Astrocyte (in vitro differentiated cells and primary cell): ENCODE measurements around the gene CCDC38. TPM values are rescaled to one million over a fixed set of nuclear protein-coding genes. Genes with fewer than 3 reads are reported as not detected.

Experiments used
- DNase-seq: peaks from one replicate; pipeline ENCODE4 v3.0.0-alpha.2; 2010; ENCODE audit warnings: low read depth
- FAIRE-seq: peaks from 2 replicates; lab custom pipeline; 2011; peaks lifted over from hg19 to GRCh38; lab: Jason Lieb, UNC
- H2AFZ ChIP-seq: 2 replicates; pipeline ENCODE4 v1.6.0; 2012; ENCODE audit warnings: low read depth, low read length, inconsistent platforms
- H3K27ac ChIP-seq: 2 replicates; pipeline ENCODE4 v1.5.1; 2011; ENCODE audit warnings: low read depth, low read length, inconsistent platforms
- H3K27me3 ChIP-seq: 2 replicates; pipeline ENCODE4 v1.6.0; 2011; ENCODE audit warnings: low read length, inconsistent platforms; ENCODE audit not compliant: insufficient read depth
- H3K36me3 ChIP-seq: 2 replicates; pipeline ENCODE4 v1.5.1; 2011; ENCODE audit warnings: low read length, inconsistent platforms; ENCODE audit not compliant: insufficient read depth
- H3K4me1 ChIP-seq: 2 replicates; pipeline ENCODE4 v1.5.1; 2011; ENCODE audit warnings: low read length, inconsistent platforms; ENCODE audit not compliant: insufficient read depth
- H3K4me2 ChIP-seq: 2 replicates; pipeline ENCODE4 v1.6.0; 2012; ENCODE audit warnings: low read length, inconsistent platforms
- H3K4me3 ChIP-seq: 2 replicates; pipeline ENCODE4 v1.5.1; 2011; ENCODE audit warnings: low read depth, mild to moderate bottlenecking, low read length, inconsistent platforms; ENCODE audit not compliant: insufficient read depth
- H3K79me2 ChIP-seq: 2 replicates; pipeline ENCODE4 v1.6.0; 2012; ENCODE audit warnings: mild to moderate bottlenecking, low read length, inconsistent platforms; ENCODE audit not compliant: insufficient read depth
- H3K9ac ChIP-seq: 2 replicates; pipeline ENCODE4 v1.6.0; 2012; ENCODE audit warnings: mild to moderate bottlenecking, low read length, inconsistent platforms
- H3K9me3 ChIP-seq: 2 replicates; pipeline ENCODE4 v1.5.1; 2012; ENCODE audit warnings: low read depth, mild to moderate bottlenecking, low read length, inconsistent platforms; ENCODE audit not compliant: insufficient read depth
- H4K20me1 ChIP-seq: 2 replicates; pipeline ENCODE4 v1.6.0; 2012; ENCODE audit warnings: low read length, inconsistent platforms; ENCODE audit not compliant: insufficient read depth
- H3K27ac Mint-ChIP-seq: one replicate; pipeline ENCODE4 v1.8.0; 2021; ENCODE audit warnings: mild to moderate bottlenecking, mixed read lengths; ENCODE audit not compliant: unreplicated experiment
- H3K27me3 Mint-ChIP-seq: one replicate; pipeline ENCODE4 v1.8.0; 2021; ENCODE audit warnings: low read depth, mixed read lengths; ENCODE audit not compliant: unreplicated experiment
- H3K36me3 Mint-ChIP-seq: one replicate; pipeline ENCODE4 v1.8.0; 2021; ENCODE audit warnings: low read depth, mixed read lengths; ENCODE audit not compliant: unreplicated experiment
- H3K4me1 Mint-ChIP-seq: one replicate; pipeline ENCODE4 v1.8.0; 2021; ENCODE audit warnings: low read depth, mixed read lengths; ENCODE audit not compliant: unreplicated experiment
- H3K4me3 Mint-ChIP-seq: one replicate; pipeline ENCODE4 v1.8.0; 2021; ENCODE audit warnings: mild to moderate bottlenecking, moderate library complexity, mixed read lengths; ENCODE audit not compliant: unreplicated experiment
- H3K9me3 Mint-ChIP-seq: one replicate; pipeline ENCODE4 v1.8.0; 2021; ENCODE audit warnings: mild to moderate bottlenecking, mixed read lengths; ENCODE audit not compliant: unreplicated experiment
- CTCF ChIP-seq: IDR thresholded peaks from 2 replicates; pipeline ENCODE4 v1.5.1; 2011; ENCODE audit warnings: low read depth, mild to moderate bottlenecking, inconsistent platforms, low read length, moderate library complexity; ENCODE audit not compliant: insufficient read depth
- EZH2 ChIP-seq: IDR thresholded peaks from 2 replicates; pipeline ENCODE4 v1.6.1; 2012; ENCODE audit warnings: mild to moderate bottlenecking, low read length, inconsistent platforms; ENCODE audit not compliant: insufficient read depth
- total RNA-seq: library from RNA; stranded (reverse); gene quantifications from 2 replicates; pipeline ENCODE4 v1.2.1, GENCODE V29; 2021

Gene CCDC38
- total RNA-seq, 1 donor from 2014 or later, result 0.07 TPM

DNA sequence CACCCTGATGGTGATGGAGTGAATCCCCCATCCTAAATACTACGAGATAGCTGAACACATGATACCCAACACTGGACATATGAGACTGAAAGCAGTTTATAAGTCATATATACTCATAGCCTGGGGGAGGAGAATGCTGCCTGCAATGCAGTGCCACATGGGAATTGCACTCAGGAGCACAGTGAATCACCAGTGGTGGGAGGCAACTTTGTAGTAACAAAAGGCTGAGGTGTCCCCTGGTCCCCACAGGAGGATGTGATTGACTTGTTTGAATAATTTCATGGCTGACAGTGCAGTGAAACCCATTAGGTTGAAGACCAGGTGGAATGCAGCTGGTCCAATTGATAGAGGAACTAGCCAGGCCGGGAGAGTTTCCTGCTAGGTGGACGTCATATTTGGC is 20.2 kb downstream of the CCDC38 start:
- Histone ChIP-seq H3K4me2 (no peak overlapping the region), H2AFZ (no peak overlapping the region), H3K36me3 (no peaks in the 10 kb centered on the region), H4K20me1 (no peaks in the 10 kb centered on the region), H3K27ac (no peak overlapping the region), H3K9ac (no peak overlapping the region), H3K4me1 (no peaks in the 10 kb centered on the region), H3K79me2 (no peaks in the 10 kb centered on the region), H3K4me3 (no peak overlapping the region), H3K27me3 (peaks cover 7% of the 10 kb centered on the region), H3K9me3 (no peaks in the 10 kb centered on the region)
- DNase-seq (peak; percentile 2), FAIRE-seq (no peak)
- no peaks in the 10 kb centered on the region for H3K36me3 Mint-ChIP-seq
- TF ChIP-seq CTCF (no peak), EZH2 (no peak)
- H3K27me3 Mint-ChIP-seq, result peaks cover 3% of the 10 kb centered on the region
- no peak overlapping the region for H3K27ac Mint-ChIP-seq
- H3K4me1 Mint-ChIP-seq, result no peaks in the 10 kb centered on the region
- no peaks in the 10 kb centered on the region for H3K9me3 Mint-ChIP-seq
- no peak overlapping the region for H3K4me3 Mint-ChIP-seq

GRCh38 chr12:95919110-95919509 is 23.3 kb downstream of the CCDC38 start:
- no peak overlapping the region for H3K9ac ChIP-seq
- H3K4me1 ChIP-seq, result no peaks in the 10 kb centered on the region
- H3K4me2 ChIP-seq, result no peak overlapping the region
- FAIRE-seq (no peak), DNase-seq (no peak)
- H3K4me3 ChIP-seq, result no peak overlapping the region
- no peaks in the 10 kb centered on the region for H4K20me1 ChIP-seq
- H3K9me3 Mint-ChIP-seq, result no peaks in the 10 kb centered on the region
- H3K4me3 Mint-ChIP-seq, result no peak overlapping the region
- peaks cover 11% of the 10 kb centered on the region for H3K27me3 Mint-ChIP-seq
- no peaks in the 10 kb centered on the region for H3K4me1 Mint-ChIP-seq
- H3K27ac Mint-ChIP-seq, result no peak overlapping the region
- peaks cover 23% of the 10 kb centered on the region for H3K27me3 ChIP-seq
- no peak for TF ChIP-seq CTCF
- no peak for TF ChIP-seq EZH2
- H3K27ac ChIP-seq, result no peak overlapping the region
- H2AFZ ChIP-seq, result no peak overlapping the region
- no peaks in the 10 kb centered on the region for H3K36me3 ChIP-seq
- H3K9me3 ChIP-seq, result no peaks in the 10 kb centered on the region
- no peaks in the 10 kb centered on the region for H3K36me3 Mint-ChIP-seq
- H3K79me2 ChIP-seq, result no peaks in the 10 kb centered on the region

- Histone ChIP-seq H3K9me3 (no peaks in the 10 kb centered on the region), H3K27ac (no peak overlapping the region), H3K79me2 (no peaks in the 10 kb centered on the region), H3K4me2 (no peak overlapping the region), H3K9ac (no peak overlapping the region), H3K4me3 (no peak overlapping the region), H4K20me1 (no peaks in the 10 kb centered on the region), H2AFZ (no peak overlapping the region), H3K4me1 (no peaks in the 10 kb centered on the region), H3K27me3 (peaks cover 23% of the 10 kb centered on the region), H3K36me3 (no peaks in the 10 kb centered on the region)
- Mint-ChIP-seq H3K9me3 (no peaks in the 10 kb centered on the region), H3K27ac (no peak overlapping the region), H3K36me3 (no peaks in the 10 kb centered on the region), H3K4me3 (no peak overlapping the region), H3K27me3 (peaks cover 11% of the 10 kb centered on the region), H3K4me1 (no peaks in the 10 kb centered on the region)
- peak; percentile 8 for DNase-seq
- FAIRE-seq, result peak; percentile 93
- TF ChIP-seq EZH2 (no peak), CTCF (peak; percentile 91)
These were observed 24.0 kb downstream of the CCDC38 start for GRCh38 chr12:95918194-95918993.
